KOPT-K1 (cell line): ENCODE measurements around the gene PAFAH1B1.

Experiments used
- H3K27ac ChIP-seq: fragments of 200-600 bp; sonication (generic); 2 replicates; pipeline ENCODE4 v1.5.1; 2016; ENCODE audit warnings: antibody characterized with exemption, mild to moderate bottlenecking, low read depth, low read length; ENCODE audit not compliant: poor library complexity, severe bottlenecking
- H3K36me3 ChIP-seq: fragments of 200-600 bp; sonication (generic); 2 replicates; pipeline ENCODE4 v1.5.1; 2017; ENCODE audit warnings: antibody characterized with exemption, mild to moderate bottlenecking, low read length, moderate library complexity; ENCODE audit not compliant: insufficient read depth
- H3K9me3 ChIP-seq: fragments of 200-600 bp; sonication (generic); 2 replicates; pipeline ENCODE4 v1.5.1; 2017; ENCODE audit warnings: antibody characterized with exemption, low read length, mild to moderate bottlenecking; ENCODE audit not compliant: insufficient read depth, poor library complexity, severe bottlenecking

The PAFAH1B1 gene

GRCh38 chr17:2718150-2718938 lies 124.9 kb downstream of the PAFAH1B1 start:
- Histone ChIP-seq H3K36me3 (no peaks in the 10 kb centered on the region), H3K9me3 (no peaks in the 10 kb centered on the region), H3K27ac (no peak overlapping the region)

DNA sequence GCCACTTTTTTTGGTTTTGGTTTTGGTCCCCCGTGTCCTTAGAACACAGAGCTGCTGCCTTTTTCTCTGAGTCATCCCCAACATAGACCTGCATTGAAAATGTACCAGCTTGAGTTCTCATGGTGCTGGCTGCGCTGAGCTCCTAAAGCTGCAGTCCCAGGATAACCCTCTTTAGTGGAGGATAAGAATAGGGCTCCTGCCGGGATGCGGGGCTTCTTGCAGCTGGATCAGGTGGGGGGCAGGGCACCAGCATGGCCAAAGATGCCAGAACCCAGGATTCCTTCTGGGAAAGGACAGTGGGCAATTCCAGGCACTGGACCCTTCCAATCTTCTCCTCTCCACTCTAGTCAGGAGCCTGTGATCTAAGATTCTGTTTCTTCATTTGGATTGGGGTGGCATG lies 126.4 kb downstream of the PAFAH1B1 start:
- Histone ChIP-seq H3K27ac (no peak overlapping the region), H3K9me3 (no peaks in the 10 kb centered on the region), H3K36me3 (no peaks in the 10 kb centered on the region)

DNA sequence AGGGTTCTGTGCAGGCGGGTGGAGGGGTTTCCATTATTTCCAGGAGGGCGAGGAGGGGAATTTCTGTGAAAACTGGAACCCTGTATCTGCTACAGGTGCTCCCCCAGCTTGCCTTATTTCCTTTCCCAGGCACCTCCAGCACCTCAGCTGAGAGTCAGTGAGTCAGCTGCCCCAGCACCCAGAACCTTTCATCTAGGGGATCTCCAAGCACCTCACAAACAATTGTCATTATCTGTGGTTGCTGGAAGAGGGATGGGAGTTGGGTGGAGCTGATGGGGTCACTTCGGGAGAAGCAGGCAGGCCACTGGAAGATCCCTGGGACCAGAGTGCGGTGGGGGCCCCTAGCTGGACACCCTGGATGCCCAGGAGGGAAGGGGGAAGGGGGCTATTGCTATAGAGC lies 128.1 kb downstream of the PAFAH1B1 start:
- H3K9me3 ChIP-seq, result no peaks in the 10 kb centered on the region
- no peaks in the 10 kb centered on the region for H3K36me3 ChIP-seq
- H3K27ac ChIP-seq, result no peak overlapping the region

GRCh38 chr17:2722611-2723010 lies 129.2 kb downstream of the PAFAH1B1 start:
- no peak overlapping the region for H3K27ac ChIP-seq
- H3K36me3 ChIP-seq, result no peaks in the 10 kb centered on the region
- H3K9me3 ChIP-seq, result no peaks in the 10 kb centered on the region

DNA sequence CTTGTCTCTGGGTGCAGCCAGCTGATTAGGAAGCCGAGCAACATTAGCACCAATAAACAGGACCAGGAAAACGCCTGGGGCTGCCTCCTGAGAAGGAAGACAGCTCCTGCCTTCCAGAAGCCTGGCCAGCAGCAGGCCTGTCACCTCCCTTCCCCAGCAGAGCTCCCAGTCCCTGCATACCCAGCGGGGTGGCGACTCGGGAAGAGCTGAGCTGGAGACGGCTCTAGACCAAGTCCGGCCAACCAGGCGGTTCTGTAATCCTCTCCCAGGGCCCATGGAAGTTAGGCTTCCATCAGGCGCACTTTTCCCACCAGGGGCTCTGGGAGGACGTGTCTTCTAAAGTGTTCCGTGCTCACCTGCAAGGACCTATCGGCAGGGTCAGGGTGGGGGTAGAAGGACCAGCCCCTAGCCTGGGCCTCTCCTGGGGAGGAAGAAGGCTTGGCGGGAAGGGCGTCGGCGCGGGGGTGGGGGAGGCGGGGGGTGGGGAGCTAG lies 130.1 kb downstream of the PAFAH1B1 start:
- Histone ChIP-seq H3K9me3 (no peaks in the 10 kb centered on the region), H3K36me3 (no peaks in the 10 kb centered on the region), H3K27ac (no peak overlapping the region)

GRCh38 chr17:2723997-2724783 lies 130.7 kb downstream of the PAFAH1B1 start:
- no peaks in the 10 kb centered on the region for H3K9me3 ChIP-seq
- no peaks in the 10 kb centered on the region for H3K36me3 ChIP-seq
- H3K27ac ChIP-seq, result no peak overlapping the region

GRCh38 chr17:2724784-2725164 lies 131.3 kb downstream of the PAFAH1B1 start:
- Histone ChIP-seq H3K36me3 (no peaks in the 10 kb centered on the region), H3K27ac (no peak overlapping the region), H3K9me3 (no peaks in the 10 kb centered on the region)

- no peaks in the 10 kb centered on the region for H3K36me3 ChIP-seq
- H3K27ac ChIP-seq, result no peak overlapping the region
- no peaks in the 10 kb centered on the region for H3K9me3 ChIP-seq
Measured at GRCh38 chr17:2730764-2731353, 137.4 kb downstream of the PAFAH1B1 start.

DNA sequence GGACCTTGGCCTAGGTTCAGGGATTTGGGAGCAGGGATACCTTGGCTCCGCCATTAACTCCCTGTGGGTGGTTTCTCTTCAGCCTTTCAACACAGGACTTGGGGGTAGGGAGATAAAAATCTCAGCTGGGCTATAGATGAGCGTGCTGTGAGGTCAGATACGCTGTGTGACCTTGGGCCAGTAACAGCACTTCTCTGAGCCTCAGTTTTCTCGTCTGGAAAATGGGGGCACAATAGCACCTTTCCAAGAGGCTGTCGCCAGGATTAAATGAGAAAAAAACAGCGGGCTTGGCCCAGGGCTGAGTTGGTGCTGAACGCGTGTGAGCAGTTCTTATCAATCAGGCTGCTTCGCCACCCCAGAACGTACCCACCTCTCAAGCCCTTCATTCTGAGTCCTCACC lies 138.4 kb downstream of the PAFAH1B1 start:
- Histone ChIP-seq H3K27ac (no peak overlapping the region), H3K36me3 (no peaks in the 10 kb centered on the region), H3K9me3 (no peaks in the 10 kb centered on the region)

DNA sequence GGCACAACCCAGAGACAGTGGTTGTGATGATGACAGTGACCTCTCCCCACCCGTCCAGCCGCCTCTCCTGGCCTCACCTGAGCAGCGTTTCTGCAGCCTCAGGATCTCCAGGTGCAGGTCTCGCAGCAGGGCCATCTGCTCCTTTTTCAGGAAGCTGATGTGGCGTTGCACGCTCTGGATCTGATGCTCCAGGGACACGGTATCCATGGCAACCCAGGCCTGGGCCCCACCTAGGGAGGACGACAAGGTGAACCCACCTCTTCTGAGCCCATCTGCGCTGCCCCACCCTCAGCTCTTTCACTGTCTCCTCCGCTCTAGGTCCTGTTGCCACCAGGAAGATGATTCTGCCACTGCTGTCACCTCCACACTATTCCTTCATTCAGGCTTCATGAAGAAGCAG lies 141.5 kb downstream of the PAFAH1B1 start:
- Histone ChIP-seq H3K36me3 (no peaks in the 10 kb centered on the region), H3K9me3 (no peaks in the 10 kb centered on the region)

More for the DNA sequence above, 141.5 kb downstream of the PAFAH1B1 start:
- no peak overlapping the region for H3K27ac ChIP-seq
